ENCODE results near the gene UBAC2. TPM values are rescaled to one million over a fixed set of nuclear protein-coding genes. Genes with fewer than 3 reads are reported as not detected.

The UBAC2 gene
- total and polyA plus RNA-seq, 2 of the 4 experiments (the other 2 are of a cell fraction) = 20.8 to 36.3 TPM

- in situ Hi-C loops (cut with MboI; ENCODE audit: low sequenced_read_pairs) = no loop called here
- BruUV-seq (replicated peaks) = no TSS peak
Measured at GRCh38 chr13:99311137-99311536, 110.5 kb downstream of the UBAC2 start.

More at GRCh38 chr13:99311137-99311536, 110.5 kb downstream of the UBAC2 start:
- peak overlapping the region; percentile 27; the same call in 1 of the 2 replicates for H2BK20ac ChIP-seq (ENCODE audit: low read depth, low read length)
- peak overlapping the region; percentile 52; the same call in 1 of the 3 replicates for H2BK15ac ChIP-seq (ENCODE audit: low read depth, low read length)
- DNase-seq (peak; percentile 49), ATAC-seq (ENCODE audit: low read depth) (no peak)
- H2BK5ac ChIP-seq (ENCODE audit: low read depth, low read length, poor library complexity, severe bottlenecking) = peak overlapping the region; percentile 55
- no peaks in the 10 kb centered on the region for H3K9me3 ChIP-seq (ENCODE audit: control insufficient read depth, insufficient read depth, low read length)
- H4K91ac ChIP-seq (ENCODE audit: insufficient read depth, low read depth, low read length) = peak overlapping the region; percentile 31; the same call in 1 of the 2 replicates
- peak overlapping the region; percentile 71 for H3K4ac ChIP-seq (ENCODE audit: low read depth, low read length)
- H3K27me3 ChIP-seq (ENCODE audit: control insufficient read depth, insufficient read depth, low read length) = no peaks in the 10 kb centered on the region
- no peak overlapping the region for H3K23ac ChIP-seq (ENCODE audit: low read depth, low read length)
- no peak overlapping the region for H2AFZ ChIP-seq (replicated peaks; ENCODE audit: low read length, poor library complexity)
- H4K20me1 ChIP-seq (ENCODE audit: insufficient read depth, low read length) = peaks cover 29% of the 10 kb centered on the region
- peak overlapping the region; percentile 48 for H2AK5ac ChIP-seq (ENCODE audit: low read depth, low read length)
- intact Hi-C loops (cut with micrococcal nuclease) = no loop called here
- peaks cover 16 to 23% of the 10 kb centered on the region in 2 experiments for H3K79me1 ChIP-seq (ENCODE audit: low read depth in 1 of 2, low read length in 2 of 2)
- WGBS, 2 experiments (ENCODE audit: extremely low coverage in 2 of 2, insufficient read length in 1 of 2) = no CpG with 5 or more reads among the region's 4 CpGs
- no peak overlapping the region for H3K56ac ChIP-seq (ENCODE audit: extremely low read depth, insufficient read depth, low read length)
- H3K4me2 ChIP-seq (ENCODE audit: low read depth, low read length) = peak overlapping the region; percentile 12; the same call in 1 of the 2 replicates
- H4K8ac ChIP-seq (ENCODE audit: low read depth in 2 of 2, low read length in 2 of 2) = peak overlapping the region in 1 of 2 experiments; percentile 1; a peak in 1 of 4 replicates
- no peak overlapping the region for H3K4me3 ChIP-seq (ENCODE audit: insufficient read depth, low read depth, low read length)
- peaks cover 22% of the 10 kb centered on the region for H3K4me1 ChIP-seq (ENCODE audit: control insufficient read depth, insufficient read depth, low read length)
- no peak overlapping the region for H3K9ac ChIP-seq (ENCODE audit: low read depth, low read length)
- no peak overlapping the region for H3K14ac ChIP-seq (replicated peaks; ENCODE audit: low read depth, low read length)
- H2AK9ac ChIP-seq (replicated peaks; ENCODE audit: low read depth, low read length, poor library complexity) = no peak overlapping the region
- peaks cover 25% of the 10 kb centered on the region for H3K9me1 ChIP-seq (ENCODE audit: insufficient read depth, low read length)
- ChIA-PET CTCF (no interaction called here), POLR2A (ENCODE audit: unreplicated experiment) (no interaction called here)
- H3K36me3 ChIP-seq (ENCODE audit: control insufficient read depth, insufficient read depth, low read length) = peaks cover 4% of the 10 kb centered on the region; the same call in 1 of the 2 replicates
- no peak for TF ChIP-seq CEBPB (IDR thresholded peaks at IDR 0.05; ENCODE audit: low read depth, low read length)
- no peak for TF ChIP-seq SMC3 (IDR thresholded peaks at IDR 0.05; ENCODE audit: low read depth, low read length)
- no peak for TF ChIP-seq MAZ (IDR thresholded peaks at IDR 0.05; ENCODE audit: borderline replicate concordance, low read depth, low read length)
- no peak for TF ChIP-seq MAFK (IDR thresholded peaks at IDR 0.05; ENCODE audit: low read depth, low read length)
- TF ChIP-seq USF2 (IDR thresholded peaks at IDR 0.05; ENCODE audit: low read depth, low read length) = no peak
- TF ChIP-seq POLR2A (IDR thresholded peaks at IDR 0.05; ENCODE audit: low read depth, low read length) = no peak
- no peak for TF ChIP-seq RFX5 (IDR thresholded peaks at IDR 0.05; ENCODE audit: low read depth, low read length)
- no peak for TF ChIP-seq FOS (IDR thresholded peaks at IDR 0.05; ENCODE audit: low read depth, low read length)
- TF ChIP-seq CTCF (conservative IDR thresholded peaks at IDR 0.05; ENCODE audit: low read depth, low read length) = no peak
- TF ChIP-seq ELK1 (IDR thresholded peaks at IDR 0.05; ENCODE audit: borderline replicate concordance, low read depth, low read length) = no peak
- TF ChIP-seq CHD1 (IDR thresholded peaks at IDR 0.05; ENCODE audit: low read depth, low read length) = no peak
- no peak for TF ChIP-seq RCOR1 (IDR thresholded peaks at IDR 0.05; ENCODE audit: insufficient replicate concordance, low read length)
- TF ChIP-seq RAD21 (IDR thresholded peaks at IDR 0.05; ENCODE audit: low read length) = no peak
- dilution Hi-C loops (cut with HindIII; ENCODE audit: low sequenced_read_pairs, unreplicated experiment) = no loop called here
- H3K27ac ChIP-seq (ENCODE audit: insufficient read depth, low read length) = no peak overlapping the region
- peak overlapping the region; percentile 51 for H2BK120ac ChIP-seq (ENCODE audit: low read depth, low read length)
- peak overlapping the region; percentile 24; the same call in 1 of the 2 replicates for H3K18ac ChIP-seq (ENCODE audit: low read depth, low read length)
- H4K5ac ChIP-seq (ENCODE audit: low read depth, low read length) = no peak overlapping the region

Measured in IMR-90 (cell line).